ENCODE results near the gene ST6GALNAC3.

GRCh38 chr1:76141929-76142328, 67.4 kb downstream of the ST6GALNAC3 start:
- no peak for TF ChIP-seq POLR2AphosphoS5 (IDR thresholded peaks at IDR 0.05; ENCODE audit: low read depth, low read length)
- no peak for TF ChIP-seq TAF1 (IDR thresholded peaks at IDR 0.05; ENCODE audit: borderline replicate concordance, low read depth, low read length)
- TF ChIP-seq POLR2A (IDR thresholded peaks at IDR 0.05; ENCODE audit: low read depth, low read length), result no peak
